GM12878 (cell line): Measurements from ENCODE around the gene TOM1L2.

Experiments
- CTCF ChIP-seq, 3 experiments: IDR thresholded peaks in 2 of 3; conservative IDR thresholded peaks in 1 of 3; 2 replicates each; pipeline ENCODE4 v1.5.1; 2011; ENCODE audit warnings: low read depth in 3 of 3, low read length in 3 of 3, mild to moderate bottlenecking in 3 of 3, control low read depth in 2 of 3, moderate library complexity in 2 of 3, inconsistent platforms in 1 of 3, mixed read lengths in 1 of 3; ENCODE audit not compliant: control insufficient read depth in 2 of 3, insufficient read depth in 1 of 3; ENCODE audit errors: extremely low read depth in 1 of 3
- MYC ChIP-seq: IDR thresholded peaks from 2 replicates; pipeline ENCODE4 v1.6.1; 2011; ENCODE audit warnings: mild to moderate bottlenecking, low read length, moderate library complexity, inconsistent platforms; ENCODE audit not compliant: insufficient read depth, insufficient replicate concordance, insufficient read length, severe bottlenecking
- PAX5 ChIP-seq: IDR thresholded peaks from 2 replicates; pipeline ENCODE4 v1.6.1; 2011; ENCODE audit warnings: low read depth, low read length, borderline replicate concordance
- RCOR1 ChIP-seq: conservative IDR thresholded peaks from 2 replicates; pipeline ENCODE4 v1.6.1; 2012; ENCODE audit warnings: low read depth, low read length, improper control_type of control experiment
- SMAD1 ChIP-seq: fragments of 450-650 bp; IDR thresholded peaks from 2 replicates; pipeline ENCODE4 v1.6.1; 2018; ENCODE audit warnings: mild to moderate bottlenecking, low read depth; ENCODE audit not compliant: partially characterized antibody
- YBX1 ChIP-seq: fragments of 450-650 bp; IDR thresholded peaks from 2 replicates; pipeline ENCODE4 v1.6.1; 2016; ENCODE audit warnings: antibody characterized with exemption
- TF ChIP-seq, protein P1 (sequence below): fragments of 450-650 bp; formaldehyde crosslinking; IDR thresholded peaks from 2 replicates; pipeline ENCODE4 v1.4.0; 2020; ENCODE audit warnings: mild to moderate bottlenecking, moderate library complexity

GRCh38 chr17:17964710-17965109, 7.5 kb downstream of the TOM1L2 start:
- TF ChIP-seq MYC (no peak), CTCF (IDR thresholded peaks at IDR 0.05 in 2 of 3, conservative IDR thresholded peaks at IDR 0.05 in 1 of 3; ENCODE audit: control insufficient read depth in 2 of 3, extremely low read depth in 1 of 3, insufficient read depth in 1 of 3, low read depth in 3 of 3, low read length in 3 of 3) (no peak), YBX1 (no peak), RCOR1 (no peak), SMAD1 (no peak), PAX5 (no peak)
- TF ChIP-seq, protein P1, sequence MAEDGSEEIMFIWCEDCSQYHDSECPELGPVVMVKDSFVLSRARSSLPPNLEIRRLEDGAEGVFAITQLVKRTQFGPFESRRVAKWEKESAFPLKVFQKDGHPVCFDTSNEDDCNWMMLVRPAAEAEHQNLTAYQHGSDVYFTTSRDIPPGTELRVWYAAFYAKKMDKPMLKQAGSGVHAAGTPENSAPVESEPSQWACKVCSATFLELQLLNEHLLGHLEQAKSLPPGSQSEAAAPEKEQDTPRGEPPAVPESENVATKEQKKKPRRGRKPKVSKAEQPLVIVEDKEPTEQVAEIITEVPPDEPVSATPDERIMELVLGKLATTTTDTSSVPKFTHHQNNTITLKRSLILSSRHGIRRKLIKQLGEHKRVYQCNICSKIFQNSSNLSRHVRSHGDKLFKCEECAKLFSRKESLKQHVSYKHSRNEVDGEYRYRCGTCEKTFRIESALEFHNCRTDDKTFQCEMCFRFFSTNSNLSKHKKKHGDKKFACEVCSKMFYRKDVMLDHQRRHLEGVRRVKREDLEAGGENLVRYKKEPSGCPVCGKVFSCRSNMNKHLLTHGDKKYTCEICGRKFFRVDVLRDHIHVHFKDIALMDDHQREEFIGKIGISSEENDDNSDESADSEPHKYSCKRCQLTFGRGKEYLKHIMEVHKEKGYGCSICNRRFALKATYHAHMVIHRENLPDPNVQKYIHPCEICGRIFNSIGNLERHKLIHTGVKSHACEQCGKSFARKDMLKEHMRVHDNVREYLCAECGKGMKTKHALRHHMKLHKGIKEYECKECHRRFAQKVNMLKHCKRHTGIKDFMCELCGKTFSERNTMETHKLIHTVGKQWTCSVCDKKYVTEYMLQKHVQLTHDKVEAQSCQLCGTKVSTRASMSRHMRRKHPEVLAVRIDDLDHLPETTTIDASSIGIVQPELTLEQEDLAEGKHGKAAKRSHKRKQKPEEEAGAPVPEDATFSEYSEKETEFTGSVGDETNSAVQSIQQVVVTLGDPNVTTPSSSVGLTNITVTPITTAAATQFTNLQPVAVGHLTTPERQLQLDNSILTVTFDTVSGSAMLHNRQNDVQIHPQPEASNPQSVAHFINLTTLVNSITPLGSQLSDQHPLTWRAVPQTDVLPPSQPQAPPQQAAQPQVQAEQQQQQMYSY (CRISPR knock-in tag): no peak
